ENCODE results near the gene ABHD13.

- TF ChIP-seq TAF1 (IDR thresholded peaks at IDR 0.05; ENCODE audit: borderline replicate concordance, low read depth, low read length) (no peak), POLR2A (IDR thresholded peaks at IDR 0.05; ENCODE audit: low read depth, low read length) (no peak)
These were observed 7.6 kb upstream of the ABHD13 start for GRCh38 chr13:108210551-108210950.
